WTC11 (cell line): ENCODE data around the gene COPA. TPM values are rescaled to one million over a fixed set of nuclear protein-coding genes. Genes with fewer than 3 reads are reported as not detected.
A peak's percentile ranks its signal among the peaks of the same experiment; 100 is the strongest.

Experiments
- ATAC-seq: fragments of 200-7000 bp; cut with Tn5 transposase; 2 replicates; pipeline ENCODE4 v1.10.0; 2021; ENCODE audit warnings: mild to moderate bottlenecking, moderate library complexity
- CTCF ChIA-PET: fragments of 300-600 bp; sonication (Branson Sonifier 250); formaldehyde crosslinking; loops from one replicate; lab custom pipeline; 2021; ENCODE audit warnings: antibody characterized with exemption; lab: Charles Lee
- POLR2A ChIA-PET: fragments of 350-600 bp; sonication (Branson Sonifier 250); formaldehyde crosslinking; loops from one replicate; lab custom pipeline; 2021; ENCODE audit warnings: antibody characterized with exemption; lab: Charles Lee
- DNase-seq: peaks from one replicate; pipeline ENCODE4 v3.0.0; 2021; ENCODE audit warnings: low spot score
- H3K27ac Mint-ChIP-seq: 2 replicates; pipeline ENCODE4 v1.8.0; 2021; ENCODE audit warnings: mixed read lengths
- H3K27me3 Mint-ChIP-seq: 2 replicates; pipeline ENCODE4 v1.8.0; 2021; ENCODE audit warnings: low read depth, mild to moderate bottlenecking, moderate library complexity, mixed read lengths
- H3K36me3 Mint-ChIP-seq: 2 replicates; pipeline ENCODE4 v1.8.0; 2021; ENCODE audit warnings: mixed read lengths
- H3K4me1 Mint-ChIP-seq: 2 replicates; pipeline ENCODE4 v1.8.0; 2022; ENCODE audit warnings: mixed read lengths
- H3K4me3 Mint-ChIP-seq: 2 replicates; pipeline ENCODE4 v1.8.0; 2021; ENCODE audit warnings: mild to moderate bottlenecking, moderate library complexity, mixed read lengths
- H3K9me3 Mint-ChIP-seq: 2 replicates; pipeline ENCODE4 v1.8.0; 2021; ENCODE audit warnings: mixed read lengths
- CREB1 ChIP-seq: sonication (generic); formaldehyde crosslinking; IDR thresholded peaks from 2 replicates; pipeline ENCODE4 v1.8.0; 2023; ENCODE audit warnings: mild to moderate bottlenecking, missing genetic modification reagents
- CREM ChIP-seq: sonication (generic); formaldehyde crosslinking; IDR thresholded peaks from 2 replicates; pipeline ENCODE4 v1.8.1; 2022; ENCODE audit warnings: mild to moderate bottlenecking, missing genetic modification reagents, moderate library complexity
- CTCF ChIP-seq: fragments of 200-600 bp; IDR thresholded peaks from 2 replicates; pipeline ENCODE4 v1.8.0; 2022; ENCODE audit warnings: antibody characterized with exemption
- ELF4 ChIP-seq: sonication (generic); formaldehyde crosslinking; IDR thresholded peaks from 2 replicates; pipeline ENCODE4 v1.8.1; 2022; ENCODE audit warnings: low read depth, mild to moderate bottlenecking, moderate library complexity, missing genetic modification reagents
- EMX1 ChIP-seq: fragments of 250-450 bp; sonication (Bioruptor Pico); IDR thresholded peaks from 2 replicates; pipeline ENCODE4 v1.8.0; 2021; ENCODE audit warnings: mild to moderate bottlenecking
- ETV6 ChIP-seq: sonication (generic); formaldehyde crosslinking; IDR thresholded peaks from 2 replicates; pipeline ENCODE4 v1.8.1; 2022; ENCODE audit warnings: mild to moderate bottlenecking, missing genetic modification reagents
- IRF1 ChIP-seq: sonication (generic); formaldehyde crosslinking; IDR thresholded peaks from 2 replicates; pipeline ENCODE4 v1.8.0; 2023; ENCODE audit warnings: missing genetic modification reagents
- KAT7 ChIP-seq: sonication (generic); formaldehyde crosslinking; IDR thresholded peaks from 2 replicates; pipeline ENCODE4 v1.8.1; 2023; ENCODE audit warnings: missing genetic modification reagents, mild to moderate bottlenecking, borderline replicate concordance
- NR1H2 ChIP-seq: sonication (generic); formaldehyde crosslinking; IDR thresholded peaks from 2 replicates; pipeline ENCODE4 v1.9.0; 2021; ENCODE audit warnings: mild to moderate bottlenecking, moderate library complexity, missing genetic modification reagents
- PRDM15 ChIP-seq: sonication (generic); formaldehyde crosslinking; IDR thresholded peaks from 2 replicates; pipeline ENCODE4 v1.8.0; 2022; ENCODE audit warnings: missing genetic modification reagents
- TEAD4 ChIP-seq: sonication (generic); formaldehyde crosslinking; IDR thresholded peaks from 2 replicates; pipeline ENCODE4 v1.8.0; 2022; ENCODE audit warnings: mild to moderate bottlenecking, missing genetic modification reagents
- ZNF121 ChIP-seq: sonication (generic); formaldehyde crosslinking; IDR thresholded peaks from 2 replicates; pipeline ENCODE4 v1.8.0; 2023; ENCODE audit warnings: missing genetic modification reagents
- ZNF138 ChIP-seq: sonication (generic); formaldehyde crosslinking; conservative IDR thresholded peaks from 2 replicates; pipeline ENCODE4 v1.8.1; 2022; ENCODE audit warnings: mild to moderate bottlenecking, moderate library complexity, missing genetic modification reagents
- ZNF396 ChIP-seq: fragments of 250-450 bp; sonication (Bioruptor Pico); IDR thresholded peaks from 2 replicates; pipeline ENCODE4 v1.8.0; 2021; ENCODE audit warnings: mild to moderate bottlenecking, moderate library complexity, borderline replicate concordance
- ZNF423 ChIP-seq: fragments of 250-450 bp; sonication (Bioruptor Pico); IDR thresholded peaks from 2 replicates; pipeline ENCODE4 v2.1.2; 2022; ENCODE audit warnings: mild to moderate bottlenecking, moderate library complexity
- total RNA-seq: library from RNA; stranded (reverse); gene quantifications from 3 replicates; pipeline ENCODE4 v1.2.3, GENCODE V29; 2021
- TF ChIP-seq, protein P1 (sequence below): sonication (generic); formaldehyde crosslinking; IDR thresholded peaks from 2 replicates; pipeline ENCODE4 v1.8.1; 2023; ENCODE audit warnings: mild to moderate bottlenecking, missing genetic modification reagents
- TF ChIP-seq, protein P2 (sequence below): sonication (generic); formaldehyde crosslinking; IDR thresholded peaks from 2 replicates; pipeline ENCODE4 v1.8.0; 2022; ENCODE audit warnings: mild to moderate bottlenecking, missing genetic modification reagents
- TF ChIP-seq, protein P3 (sequence below): sonication (generic); formaldehyde crosslinking; IDR thresholded peaks from 2 replicates; pipeline ENCODE4 v1.8.1; 2023; ENCODE audit warnings: mild to moderate bottlenecking, moderate library complexity, missing genetic modification reagents
- TF ChIP-seq, protein P4 (sequence below): fragments of 250-450 bp; sonication (Bioruptor Pico); IDR thresholded peaks from 2 replicates; pipeline ENCODE4 v1.9.0; 2021; ENCODE audit warnings: moderate library complexity, mild to moderate bottlenecking, inconsistent platforms, borderline replicate concordance
- TF ChIP-seq, protein P5 (sequence below): sonication (generic); formaldehyde crosslinking; IDR thresholded peaks from 2 replicates; pipeline ENCODE4 v1.8.1; 2022; ENCODE audit warnings: mild to moderate bottlenecking, moderate library complexity, missing genetic modification reagents

COPA gene
- total RNA-seq, 1 experiment from 2014 or later: 126 TPM

- TF ChIP-seq IRF1 (no peak), CREM (no peak), NR1H2 (no peak), TEAD4 (no peak)
Observed at GRCh38 chr1:160244209-160244608, 98.8 kb downstream of the COPA start (continued).

GRCh38 chr1:160243767-160244166 is 99.3 kb downstream of the COPA start:
- peaks cover 2% of the 10 kb centered on the region; the same call in 1 of the 2 replicates for H3K4me1 Mint-ChIP-seq
- no peaks in the 10 kb centered on the region for H3K9me3 Mint-ChIP-seq
- H3K36me3 Mint-ChIP-seq: peaks cover 37% of the 10 kb centered on the region
- CTCF ChIA-PET: interaction anchor here (1.1 to 5.4 kb wide), 6 partner anchors 8 to 158 kb away, joined by 3 to 46 read pairs (median 6); no protein-coding TSS in a partner anchor
- H3K27me3 Mint-ChIP-seq: no peaks in the 10 kb centered on the region
- ATAC-seq (no peak), DNase-seq (no peak)
- no peak for TF ChIP-seq ZNF423 (CRISPR knock-in tag)
- no peak for TF ChIP-seq ZNF396 (CRISPR knock-in tag)
- TF ChIP-seq CTCF: no peak
- no peak for TF ChIP-seq ZNF138 (CRISPR knock-in tag)
- no peak overlapping the region for H3K4me3 Mint-ChIP-seq
- POLR2A ChIA-PET: no interaction called here
- peak overlapping the region; percentile 59; the same call in 1 of the 2 replicates for H3K27ac Mint-ChIP-seq

- no peak for ATAC-seq
- no peak for TF ChIP-seq NR1H2
- no peak for TF ChIP-seq PRDM15
- TF ChIP-seq, protein P1, sequence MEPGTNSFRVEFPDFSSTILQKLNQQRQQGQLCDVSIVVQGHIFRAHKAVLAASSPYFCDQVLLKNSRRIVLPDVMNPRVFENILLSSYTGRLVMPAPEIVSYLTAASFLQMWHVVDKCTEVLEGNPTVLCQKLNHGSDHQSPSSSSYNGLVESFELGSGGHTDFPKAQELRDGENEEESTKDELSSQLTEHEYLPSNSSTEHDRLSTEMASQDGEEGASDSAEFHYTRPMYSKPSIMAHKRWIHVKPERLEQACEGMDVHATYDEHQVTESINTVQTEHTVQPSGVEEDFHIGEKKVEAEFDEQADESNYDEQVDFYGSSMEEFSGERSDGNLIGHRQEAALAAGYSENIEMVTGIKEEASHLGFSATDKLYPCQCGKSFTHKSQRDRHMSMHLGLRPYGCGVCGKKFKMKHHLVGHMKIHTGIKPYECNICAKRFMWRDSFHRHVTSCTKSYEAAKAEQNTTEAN: no peak
- no peak for TF ChIP-seq ZNF138 (CRISPR knock-in tag)
- TF ChIP-seq, protein P2, sequence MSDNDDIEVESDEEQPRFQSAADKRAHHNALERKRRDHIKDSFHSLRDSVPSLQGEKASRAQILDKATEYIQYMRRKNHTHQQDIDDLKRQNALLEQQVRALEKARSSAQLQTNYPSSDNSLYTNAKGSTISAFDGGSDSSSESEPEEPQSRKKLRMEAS (CRISPR knock-in tag): no peak
- TF ChIP-seq, protein P3, sequence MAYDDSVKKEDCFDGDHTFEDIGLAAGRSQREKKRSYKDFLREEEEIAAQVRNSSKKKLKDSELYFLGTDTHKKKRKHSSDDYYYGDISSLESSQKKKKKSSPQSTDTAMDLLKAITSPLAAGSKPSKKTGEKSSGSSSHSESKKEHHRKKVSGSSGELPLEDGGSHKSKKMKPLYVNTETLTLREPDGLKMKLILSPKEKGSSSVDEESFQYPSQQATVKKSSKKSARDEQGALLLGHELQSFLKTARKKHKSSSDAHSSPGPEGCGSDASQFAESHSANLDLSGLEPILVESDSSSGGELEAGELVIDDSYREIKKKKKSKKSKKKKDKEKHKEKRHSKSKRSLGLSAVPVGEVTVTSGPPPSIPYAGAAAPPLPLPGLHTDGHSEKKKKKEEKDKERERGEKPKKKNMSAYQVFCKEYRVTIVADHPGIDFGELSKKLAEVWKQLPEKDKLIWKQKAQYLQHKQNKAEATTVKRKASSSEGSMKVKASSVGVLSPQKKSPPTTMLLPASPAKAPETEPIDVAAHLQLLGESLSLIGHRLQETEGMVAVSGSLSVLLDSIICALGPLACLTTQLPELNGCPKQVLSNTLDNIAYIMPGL: no peak
- no peak for TF ChIP-seq EMX1 (CRISPR knock-in tag)
- TF ChIP-seq ZNF121: no peak
- TF ChIP-seq, protein P4, sequence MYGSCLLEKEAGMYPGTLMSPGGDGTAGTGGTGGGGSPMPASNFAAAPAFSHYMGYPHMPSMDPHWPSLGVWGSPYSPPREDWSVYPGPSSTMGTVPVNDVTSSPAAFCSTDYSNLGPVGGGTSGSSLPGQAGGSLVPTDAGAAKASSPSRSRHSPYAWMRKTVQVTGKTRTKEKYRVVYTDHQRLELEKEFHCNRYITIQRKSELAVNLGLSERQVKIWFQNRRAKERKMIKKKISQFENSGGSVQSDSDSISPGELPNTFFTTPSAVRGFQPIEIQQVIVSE (CRISPR knock-in tag): no peak
- TF ChIP-seq CREM: no peak
- TF ChIP-seq ELF4: no peak
- TF ChIP-seq, protein P5, sequence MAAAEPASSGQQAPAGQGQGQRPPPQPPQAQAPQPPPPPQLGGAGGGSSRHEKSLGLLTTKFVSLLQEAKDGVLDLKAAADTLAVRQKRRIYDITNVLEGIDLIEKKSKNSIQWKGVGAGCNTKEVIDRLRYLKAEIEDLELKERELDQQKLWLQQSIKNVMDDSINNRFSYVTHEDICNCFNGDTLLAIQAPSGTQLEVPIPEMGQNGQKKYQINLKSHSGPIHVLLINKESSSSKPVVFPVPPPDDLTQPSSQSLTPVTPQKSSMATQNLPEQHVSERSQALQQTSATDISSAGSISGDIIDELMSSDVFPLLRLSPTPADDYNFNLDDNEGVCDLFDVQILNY (CRISPR knock-in tag): no peak
- no peak for TF ChIP-seq CREB1 (CRISPR knock-in tag)
- no peak for TF ChIP-seq KAT7
- TF ChIP-seq ETV6 (CRISPR knock-in tag): no peak
Observed at GRCh38 chr1:160239582-160240299, 103.3 kb downstream of the COPA start.

More at GRCh38 chr1:160239582-160240299, 103.3 kb downstream of the COPA start:
- no peak overlapping the region for H3K4me3 Mint-ChIP-seq
- no peaks in the 10 kb centered on the region for H3K4me1 Mint-ChIP-seq
- no peak for DNase-seq
- H3K27ac Mint-ChIP-seq: no peak overlapping the region; the same call in 1 of the 2 replicates
- H3K27me3 Mint-ChIP-seq: no peaks in the 10 kb centered on the region
- H3K36me3 Mint-ChIP-seq: peaks cover 64% of the 10 kb centered on the region
- CTCF ChIA-PET: interaction anchor here (0.9 to 5.4 kb wide), 6 partner anchors 12 to 154 kb away, joined by 3 to 46 read pairs (median 6); no protein-coding TSS in a partner anchor
- H3K9me3 Mint-ChIP-seq: no peaks in the 10 kb centered on the region
- POLR2A ChIA-PET: interaction anchor here (0.8 kb wide), 1 partner anchor 33 kb away, joined by 3 read pairs; no protein-coding TSS in a partner anchor
